Uterus (tissue), 4 donors: ENCODE data around the gene TAF6. TPM values are rescaled to one million over a fixed set of nuclear protein-coding genes. Genes with fewer than 3 reads are reported as not detected.

Source experiments
- DNase-seq, 2 donors: peaks; one replicate each; pipeline ENCODE4 v3.0.0-alpha.2; 2019 to 2020
- H3K27ac ChIP-seq, 2 donors: fragments of 200-600 bp; sonication (generic); 1 replicate in 1 of 2; 2 replicates in 1 of 2; pipeline ENCODE4 v1.5.1; 2016 to 2018
- H3K27me3 ChIP-seq, 2 donors: fragments of 200-600 bp; sonication (generic); one replicate each; pipeline ENCODE4 v1.5.1; 2018 to 2019; ENCODE audit warnings: control low read depth in 1 of 2
- H3K36me3 ChIP-seq, 2 donors: fragments of 200-600 bp; sonication (generic); one replicate each; pipeline ENCODE4 v1.5.1; 2019; ENCODE audit warnings: control low read depth in 1 of 2
- H3K4me1 ChIP-seq, 2 donors: fragments of 200-600 bp; sonication (generic); one replicate each; pipeline ENCODE4 v1.5.1; 2018 to 2019; ENCODE audit warnings: control low read depth in 1 of 2
- H3K4me3 ChIP-seq, 2 donors: fragments of 200-600 bp; sonication (generic); 1 replicate in 1 of 2; 2 replicates in 1 of 2; pipeline ENCODE4 v1.5.1; 2018 to 2019; ENCODE audit warnings: mild to moderate bottlenecking in 1 of 2
- H3K9me3 ChIP-seq, 2 donors: fragments of 200-600 bp; sonication (generic); one replicate each; pipeline ENCODE4 v1.5.1; 2019; ENCODE audit warnings: control low read depth in 1 of 2
- POLR2A ChIP-seq, 2 donors: fragments of 450-650 bp; IDR thresholded peaks; one replicate each; pipeline ENCODE4 v1.6.1; 2016; ENCODE audit warnings: antibody characterized with exemption in 2 of 2, mild to moderate bottlenecking in 1 of 2, moderate library complexity in 1 of 2
- intact Hi-C: fragments of 100-400 bp; cut with DNase I; formaldehyde crosslinking; loops from one replicate; pipeline ENCODE4 v1.15.1; 2023; ENCODE audit warnings: low total_unique reads
- total RNA-seq, 4 donors: library from RNA; depleted of rRNA in 3 of 4; stranded (reverse); fragments of >200 nt in 3 of 4; gene quantifications; one replicate each; pipeline versions ENCODE4 v1.1.0 to v1.2.4, GENCODE V29; 2014 to 2023
- TF ChIP-seq, protein P1 (sequence below), 4 experiments: fragments of 200-600 bp in 2 of 4; fragments of 450-650 bp in 2 of 4; sonication (generic) in 2 of 4; IDR thresholded peaks; one replicate each; pipeline ENCODE4 v1.5.1; 2016 to 2019; ENCODE audit warnings: antibody characterized with exemption in 4 of 4, mild to moderate bottlenecking in 2 of 4, moderate library complexity in 1 of 4
- donor health status: DM: yes; HTN: yes; CAD: no.

TAF6 gene
- total RNA-seq, 4 donors from 2014 or later, result 23.5 to 68.9 (median 67.7) TPM

DNA sequence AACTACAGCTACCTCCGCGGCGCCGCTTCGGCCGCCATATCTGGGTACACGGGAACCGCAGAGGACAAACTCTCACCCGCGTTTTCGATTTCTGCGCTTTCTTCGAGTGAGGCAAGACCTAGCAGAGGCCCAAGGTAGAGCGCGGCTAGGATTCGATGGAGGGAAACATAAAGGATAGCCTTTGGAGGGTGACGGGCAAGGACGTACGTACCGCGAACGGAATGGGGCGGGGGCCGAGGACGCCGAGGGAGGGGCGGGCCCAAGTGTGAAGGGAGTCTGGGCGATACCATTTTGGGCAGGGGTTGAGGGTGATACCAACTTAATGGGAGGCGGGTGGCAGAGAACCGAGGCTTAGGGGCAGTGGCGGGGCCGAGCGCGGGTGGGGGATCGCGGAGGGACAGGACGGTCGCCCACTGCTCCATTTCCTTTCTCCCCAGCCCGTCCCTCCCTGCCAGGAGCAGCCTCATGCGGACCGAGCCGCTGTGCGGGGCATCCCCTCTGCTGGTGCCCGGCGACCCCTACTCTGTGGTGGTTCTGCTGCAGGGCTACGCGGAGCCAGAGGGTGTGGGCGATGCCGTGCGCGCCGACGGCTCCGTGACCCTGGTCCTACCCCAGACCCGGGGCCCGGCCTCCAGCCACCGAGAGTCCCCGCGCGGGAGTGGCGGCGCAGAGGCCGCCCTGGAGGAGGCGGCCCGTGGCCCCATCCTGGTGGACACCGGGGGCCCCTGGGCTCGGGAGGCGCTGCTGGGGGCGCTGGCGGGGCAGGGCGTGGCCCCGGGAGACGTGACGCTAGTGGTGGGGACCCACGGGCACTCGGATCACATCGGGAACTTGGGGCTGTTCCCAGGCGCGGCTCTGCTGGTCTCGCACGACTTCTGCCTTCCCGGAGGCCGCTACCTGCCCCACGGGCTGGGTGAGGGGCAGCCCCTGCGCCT lies 8.0 kb upstream of the TAF6 start, which contains the start of gene MBLAC1:
MBLAC1 (plus strand) TSS at position 37 of the 935 bp plus-strand sequence; CDS start at position 466, 429 bp downstream.
- intact Hi-C loops, result loop anchor here (2.0 kb wide), 1 partner anchor 46 kb away; the partner anchor contains the start of gene ZNF3
- TF ChIP-seq, protein P1, sequence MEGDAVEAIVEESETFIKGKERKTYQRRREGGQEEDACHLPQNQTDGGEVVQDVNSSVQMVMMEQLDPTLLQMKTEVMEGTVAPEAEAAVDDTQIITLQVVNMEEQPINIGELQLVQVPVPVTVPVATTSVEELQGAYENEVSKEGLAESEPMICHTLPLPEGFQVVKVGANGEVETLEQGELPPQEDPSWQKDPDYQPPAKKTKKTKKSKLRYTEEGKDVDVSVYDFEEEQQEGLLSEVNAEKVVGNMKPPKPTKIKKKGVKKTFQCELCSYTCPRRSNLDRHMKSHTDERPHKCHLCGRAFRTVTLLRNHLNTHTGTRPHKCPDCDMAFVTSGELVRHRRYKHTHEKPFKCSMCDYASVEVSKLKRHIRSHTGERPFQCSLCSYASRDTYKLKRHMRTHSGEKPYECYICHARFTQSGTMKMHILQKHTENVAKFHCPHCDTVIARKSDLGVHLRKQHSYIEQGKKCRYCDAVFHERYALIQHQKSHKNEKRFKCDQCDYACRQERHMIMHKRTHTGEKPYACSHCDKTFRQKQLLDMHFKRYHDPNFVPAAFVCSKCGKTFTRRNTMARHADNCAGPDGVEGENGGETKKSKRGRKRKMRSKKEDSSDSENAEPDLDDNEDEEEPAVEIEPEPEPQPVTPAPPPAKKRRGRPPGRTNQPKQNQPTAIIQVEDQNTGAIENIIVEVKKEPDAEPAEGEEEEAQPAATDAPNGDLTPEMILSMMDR (IDR thresholded peaks at IDR 0.05), result peak in 2 of 4 experiments; percentile 3 to 8
- peak in 1 of 2 donors; percentile 42 for TF ChIP-seq POLR2A (IDR thresholded peaks at IDR 0.05)
- DNase-seq, result peak; percentile 91 to 93

DNA sequence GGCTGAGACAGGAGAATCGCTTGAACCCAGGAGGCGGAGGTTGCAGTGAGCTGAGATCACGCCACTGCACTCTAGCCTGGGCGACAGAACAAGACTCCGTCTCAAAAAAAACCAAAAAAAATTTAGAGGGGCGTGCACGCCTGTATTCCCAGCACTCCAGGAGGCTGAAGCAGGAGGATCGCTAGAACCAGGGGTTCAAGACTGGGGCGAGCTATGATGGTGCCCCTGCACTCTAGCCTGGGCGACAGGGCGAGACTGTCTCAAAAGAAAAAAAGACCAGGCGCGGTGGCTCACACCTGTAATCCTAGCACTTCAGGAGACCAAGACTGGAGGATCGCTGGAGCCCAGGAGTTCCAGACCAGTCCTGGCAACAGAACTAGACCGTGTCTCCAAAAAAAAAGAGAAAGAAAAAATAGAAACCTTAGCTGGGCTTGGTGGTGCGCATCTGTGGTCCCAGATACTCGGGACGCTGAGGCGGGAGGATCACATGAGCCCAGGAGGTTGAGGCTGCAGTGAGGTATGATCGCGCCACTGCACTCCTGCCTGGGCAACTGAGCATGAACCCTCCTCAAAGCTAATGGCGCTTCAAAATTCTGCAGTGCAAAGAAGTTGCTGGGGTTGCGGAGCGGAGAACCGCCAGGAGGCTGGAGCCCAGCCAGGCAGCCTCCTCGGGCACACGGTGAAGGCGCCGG lies 7.2 kb upstream of the TAF6 start:
- intact Hi-C loops, result loop anchor here (2.0 kb wide), 1 partner anchor 46 kb away; the partner anchor contains the start of gene ZNF3
- no peaks in the 10 kb centered on the region for H3K27me3 ChIP-seq
- H3K4me1 ChIP-seq, result peaks cover 0 to 3% of the 10 kb centered on the region in 2 donors
- peak overlapping the region; percentile 50 to 51 for H3K4me3 ChIP-seq
- H3K36me3 ChIP-seq, result no peaks in the 10 kb centered on the region
- H3K27ac ChIP-seq, result peak overlapping the region; percentile 89 to 93
- no peak for DNase-seq
- TF ChIP-seq, protein P1 (IDR thresholded peaks at IDR 0.05), result peak in 1 of 4 experiments; percentile 13
- no peak for TF ChIP-seq POLR2A (IDR thresholded peaks at IDR 0.05)
- H3K9me3 ChIP-seq, result no peaks in the 10 kb centered on the region

More for the DNA sequence above, 8.0 kb upstream of the TAF6 start, which contains the start of gene MBLAC1:
- Histone ChIP-seq H3K4me1 (peaks cover 0 to 3% of the 10 kb centered on the region in 2 donors), H3K27me3 (no peaks in the 10 kb centered on the region), H3K4me3 (peak within 1 kb of the TSS; percentile 50 to 51), H3K36me3 (no peaks in the 10 kb centered on the region), H3K27ac (peak within 1 kb of the TSS; percentile 89 to 93), H3K9me3 (no peaks in the 10 kb centered on the region)

DNA sequence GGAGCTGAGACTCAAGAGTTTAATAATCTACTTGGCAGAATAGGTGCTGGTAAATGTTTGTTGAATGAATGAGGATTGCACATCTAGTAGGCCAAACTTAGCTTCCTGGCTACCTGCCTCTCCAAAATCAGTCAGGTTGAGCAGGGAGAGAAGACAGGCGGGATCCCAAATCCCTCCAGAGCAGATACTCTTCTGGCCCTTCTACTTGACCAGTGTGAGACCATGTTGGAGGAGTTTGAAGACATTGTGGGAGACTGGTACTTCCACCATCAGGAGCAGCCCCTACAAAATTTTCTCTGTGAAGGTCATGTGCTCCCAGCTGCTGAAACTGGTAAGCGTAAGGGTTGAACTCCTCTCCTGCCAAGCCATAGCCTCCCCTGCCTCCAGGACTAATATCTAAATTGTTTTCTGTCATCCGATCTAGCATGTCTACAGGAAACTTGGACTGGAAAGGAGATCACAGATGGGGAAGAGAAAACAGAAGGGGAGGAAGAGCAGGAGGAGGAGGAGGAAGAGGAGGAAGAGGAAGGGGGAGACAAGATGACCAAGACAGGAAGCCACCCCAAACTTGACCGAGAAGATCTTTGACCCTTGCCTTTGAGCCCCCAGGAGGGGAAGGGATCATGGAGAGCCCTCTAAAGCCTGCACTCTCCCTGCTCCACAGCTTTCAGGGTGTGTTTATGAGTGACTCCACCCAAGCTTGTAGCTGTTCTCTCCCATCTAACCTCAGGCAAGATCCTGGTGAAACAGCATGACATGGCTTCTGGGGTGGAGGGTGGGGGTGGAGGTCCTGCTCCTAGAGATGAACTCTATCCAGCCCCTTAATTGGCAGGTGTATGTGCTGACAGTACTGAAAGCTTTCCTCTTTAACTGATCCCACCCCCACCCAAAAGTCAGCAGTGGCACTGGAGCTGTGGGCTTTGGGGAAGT lies 5.4 kb upstream of the TAF6 start:
- H3K36me3 ChIP-seq, result no peaks in the 10 kb centered on the region
- intact Hi-C loops, result no loop called here
- no peak for DNase-seq
- H3K27me3 ChIP-seq, result no peaks in the 10 kb centered on the region
- TF ChIP-seq, protein P1 (IDR thresholded peaks at IDR 0.05), result no peak
- no peak for TF ChIP-seq POLR2A (IDR thresholded peaks at IDR 0.05)
- no peak overlapping the region for H3K27ac ChIP-seq
- no peak overlapping the region for H3K4me3 ChIP-seq
- no peaks in the 10 kb centered on the region for H3K9me3 ChIP-seq
- H3K4me1 ChIP-seq, result peaks cover 6 to 7% of the 10 kb centered on the region in 2 donors

DNA sequence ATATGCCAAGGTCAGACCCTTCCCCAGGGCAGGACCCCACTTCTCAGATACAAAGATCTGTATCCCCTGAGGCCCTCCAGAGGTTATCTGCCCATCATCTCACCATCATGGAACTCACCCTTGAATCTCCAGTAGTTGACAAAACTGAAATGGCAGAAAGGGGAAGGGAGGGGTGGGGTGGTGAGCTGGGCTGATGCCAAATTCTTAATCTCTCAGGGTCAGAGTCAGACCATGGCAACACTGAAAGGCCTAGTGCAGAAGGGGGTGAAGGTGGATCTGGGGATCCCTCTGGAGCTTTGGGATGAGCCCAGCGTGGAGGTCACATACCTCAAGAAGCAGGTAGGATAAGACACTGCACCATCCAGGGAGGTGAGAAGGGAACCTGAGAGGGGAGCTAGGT lies 3.4 kb upstream of the TAF6 start:
- H3K4me3 ChIP-seq, result no peak overlapping the region
- no peaks in the 10 kb centered on the region for H3K36me3 ChIP-seq
- intact Hi-C loops, result no loop called here
- no peaks in the 10 kb centered on the region for H3K9me3 ChIP-seq
- DNase-seq, result no peak
- no peak overlapping the region for H3K27ac ChIP-seq
- H3K27me3 ChIP-seq, result no peaks in the 10 kb centered on the region
- H3K4me1 ChIP-seq, result peaks cover 4 to 6% of the 10 kb centered on the region in 2 donors
- no peak for TF ChIP-seq POLR2A (IDR thresholded peaks at IDR 0.05)
- TF ChIP-seq, protein P1 (IDR thresholded peaks at IDR 0.05), result no peak
